Esophagus squamous epithelium (tissue), 5 donors: ENCODE measurements around the gene EBF4. TPM values are rescaled to one million over a fixed set of nuclear protein-coding genes. Genes with fewer than 3 reads are reported as not detected.
A peak's percentile ranks its signal among the peaks of the same experiment; 100 is the strongest.

Experiments
- DNase-seq: peaks from one replicate; lab custom pipeline; 2025; lab: John Stamatoyannopoulos, UW
- H3K27ac ChIP-seq, 4 donors: fragments of 200-600 bp; sonication (generic); one replicate each; pipeline ENCODE4 v1.5.1; 2016 to 2019; ENCODE audit warnings: mild to moderate bottlenecking in 1 of 4
- H3K27me3 ChIP-seq, 4 donors: fragments of 200-600 bp; sonication (generic); 1 replicate in 3 of 4; 2 replicates in 1 of 4; pipeline versions ENCODE4 v1.5.1 to v1.6.0; 2017 to 2021; ENCODE audit warnings: antibody characterized with exemption in 1 of 4
- H3K36me3 ChIP-seq, 3 donors: fragments of 200-600 bp; sonication (generic); one replicate each; pipeline ENCODE4 v1.5.1; 2016 to 2019
- H3K4me1 ChIP-seq, 3 donors: fragments of 200-600 bp; sonication (generic); one replicate each; pipeline ENCODE4 v1.5.1; 2017 to 2019
- H3K4me3 ChIP-seq, 4 donors: fragments of 200-600 bp; sonication (generic); 1 replicate in 3 of 4; 2 replicates in 1 of 4; pipeline ENCODE4 v1.5.1; 2016 to 2019; ENCODE audit warnings: mild to moderate bottlenecking in 2 of 4, moderate library complexity in 1 of 4
- H3K9me3 ChIP-seq, 3 donors: fragments of 200-600 bp; sonication (generic); one replicate each; pipeline ENCODE4 v1.5.1; 2016 to 2019
- CTCF ChIP-seq, 6 experiments: fragments of 450-650 bp in 4 of 6; fragments of 200-600 bp in 2 of 6; sonication (generic) in 2 of 6; IDR thresholded peaks; one replicate each; pipeline ENCODE4 v1.5.1; 2016 to 2019; ENCODE audit warnings: antibody characterized with exemption in 6 of 6, mild to moderate bottlenecking in 4 of 6, moderate library complexity in 4 of 6
- POLR2A ChIP-seq, 4 donors: fragments of 450-650 bp; IDR thresholded peaks; one replicate each; pipeline ENCODE4 v1.6.1; 2017; ENCODE audit warnings: antibody characterized with exemption in 4 of 4, mild to moderate bottlenecking in 4 of 4, moderate library complexity in 3 of 4
- WGBS, 2 donors: methylation state at CpG; one replicate each; pipeline ENCODE4 v1.1.5; 2018; 5-methylcytosine and 5-hydroxymethylcytosine counted together
- intact Hi-C: fragments of 100-400 bp; cut with DNase I; formaldehyde crosslinking; loops from one replicate; pipeline ENCODE4 v1.15.0; 2022
- total RNA-seq, 4 donors: library from RNA; depleted of rRNA; stranded (reverse); fragments of >200 nt; gene quantifications; one replicate each; pipeline ENCODE4 v1.1.0, GENCODE V29; 2016
- donor health status: DM: yes; HTN: yes; CAD: no.

EBF4 gene
- total RNA-seq: 10 to 100 TPM in 1 of 4 donors, 1 to 10 TPM in 3; 3.2 to 10.4 (median 7.2) TPM

- DNase-seq: no peak
- Histone ChIP-seq H3K36me3 (no peaks in the 10 kb centered on the region), H3K9me3 (no peaks in the 10 kb centered on the region), H3K4me3 (peak within 1 kb of the TSS; percentile 42 to 71 (median 54)), H3K27me3 (peaks cover 0 to 65% (median 6%) of the 10 kb centered on the region in 4 donors), H3K4me1 (peaks cover 6 to 33% (median 14%) of the 10 kb centered on the region in 3 donors), H3K27ac (peak within 1 kb of the TSS; percentile 72 to 89 (median 80))
- TF ChIP-seq POLR2A (IDR thresholded peaks at IDR 0.05) (peak in 1 of 4 donors; percentile 31), CTCF (IDR thresholded peaks at IDR 0.05) (no peak)
- WGBS, 2 donors: 4 to 5% methylated on average over 6 to 14 of the region's 106 CpGs
- intact Hi-C loops: no loop called here
Observed at GRCh38 chr20:2692036-2692885, at the start of gene EBF4. Gene EBF4, plus strand, starts transcription at chr20:2692780. Its CDS starts 866 bp downstream, at chr20:2693646.

GRCh38 chr20:2643708-2644107 lies 48.9 kb upstream of the EBF4 start:
- DNase-seq: no peak
- intact Hi-C loops: loop anchor here (10.0 kb wide), 1 partner anchor 119 kb away; no protein-coding TSS in a partner anchor
- no peaks in the 10 kb centered on the region for H3K27me3 ChIP-seq
- 57 to 100% methylated on average over 1 of the region's 1 CpG for WGBS, 2 donors
- H3K4me1 ChIP-seq: peaks cover 0 to 8% (median 0%) of the 10 kb centered on the region in 3 donors
- no peak overlapping the region for H3K27ac ChIP-seq
- no peak overlapping the region for H3K4me3 ChIP-seq
- peaks cover 0 to 14% (median 0%) of the 10 kb centered on the region in 3 donors for H3K36me3 ChIP-seq
- H3K9me3 ChIP-seq: no peaks in the 10 kb centered on the region
- TF ChIP-seq CTCF (IDR thresholded peaks at IDR 0.05): no peak
- TF ChIP-seq POLR2A (IDR thresholded peaks at IDR 0.05): no peak

GRCh38 chr20:2651772-2652723 lies 40.5 kb upstream of the EBF4 start, which contains the start of gene NOP56:
Gene NOP56, plus strand, starts transcription at chr20:2652632. Its CDS starts 29 bp downstream, at chr20:2652661.
- DNase-seq: peak; percentile 43
- peaks cover 15 to 43% (median 22%) of the 10 kb centered on the region in 3 donors for H3K4me1 ChIP-seq
- H3K9me3 ChIP-seq: no peaks in the 10 kb centered on the region
- 0% methylated on average over 32 to 35 of the region's 101 CpGs for whole genome bisulfite sequencing, 2 donors
- no peak for TF ChIP-seq CTCF (IDR thresholded peaks at IDR 0.05)
- peak in 3 of 4 donors; percentile 70 to 84 (median 83) for TF ChIP-seq POLR2A (IDR thresholded peaks at IDR 0.05)
- peak within 1 kb of the TSS; percentile 75 to 98 (median 85) for H3K4me3 ChIP-seq
- H3K27ac ChIP-seq: peak within 1 kb of the TSS; percentile 79 to 96 (median 89)
- peaks cover 16 to 36% (median 30%) of the 10 kb centered on the region in 3 donors for H3K36me3 ChIP-seq
- intact Hi-C loops: no loop called here
- no peaks in the 10 kb centered on the region for H3K27me3 ChIP-seq

GRCh38 chr20:2652724-2653555 lies 39.6 kb upstream of the EBF4 start:
- intact Hi-C loops: no loop called here
- Histone ChIP-seq H3K4me1 (peaks cover 15 to 41% (median 22%) of the 10 kb centered on the region in 3 donors), H3K27ac (peak overlapping the region; percentile 79 to 96 (median 89)), H3K27me3 (no peaks in the 10 kb centered on the region), H3K36me3 (peaks cover 21 to 45% (median 39%) of the 10 kb centered on the region in 3 donors), H3K9me3 (no peaks in the 10 kb centered on the region), H3K4me3 (peak overlapping the region; percentile 75 to 98 (median 85))
- 2% methylated on average over 9 to 23 of the region's 56 CpGs for WGBS, 2 donors
- TF ChIP-seq CTCF (IDR thresholded peaks at IDR 0.05): no peak
- TF ChIP-seq POLR2A (IDR thresholded peaks at IDR 0.05): no peak
- DNase-seq: no peak
